ENCODE measurements around the gene RAB11FIP4. TPM values are rescaled to one million over a fixed set of nuclear protein-coding genes. Genes with fewer than 3 reads are reported as not detected.

The RAB11FIP4 gene
- total and polyA plus RNA-seq, 2 of the 8 experiments (the other 6 are each of a cell fraction or from before 2014, with no cell fraction given) = 21.7 to 53.2 TPM

MicroRNA genes within 50 kb of the gene (microRNA counts, 767-probe panel; counts per million panel counts)
- 879 counts per million, percentile 95 among the panel's probes with 10 or more counts for microRNA hsa-miR-193a-3p
- 879 counts per million, percentile 95 among the panel's probes with 10 or more counts for microRNA hsa-miR-193a-5p

Small RNAs within 50 kb of the gene (microRNA-seq; reads per million reads assigned to microRNA genes)
- gene MIR193A (ENCODE audit: borderline microRNAs expressed in 2 of 2, borderline number of aligned reads in 2 of 2, borderline replicate concordance in 1 of 2) (10.4 to 12.9 reads per million in 2 experiments), gene MIR365B (ENCODE audit: borderline microRNAs expressed in 2 of 2, borderline number of aligned reads in 2 of 2, borderline replicate concordance in 1 of 2) (0.20 to 0.92 reads per million in 2 experiments), gene MIR4725 (ENCODE audit: borderline microRNAs expressed in 2 of 2, borderline number of aligned reads in 2 of 2, borderline replicate concordance in 1 of 2) (0 to 0.92 reads per million in 2 experiments)

Small RNAs within 50 kb of the gene (small RNA-seq; reads per million reads assigned to genes)
- gene MIR193A (ENCODE audit: insufficient read depth) (29.7 reads per million, percentile 94 among the genes with 10 or more reads in this experiment), gene MIR4725 (ENCODE audit: insufficient read depth) (0.51 reads per million), gene RN7SL45P (ENCODE audit: insufficient read depth) (not detected), gene RN7SL79P (ENCODE audit: insufficient read depth) (not detected), gene RNU6ATAC7P (ENCODE audit: insufficient read depth) (not detected)

Other genes with a start within 250 kb of the RAB11FIP4 start
- gene OMG, start 94.4 kb upstream of the RAB11FIP4 start, total RNA-seq (2021; fragmentation: NEBNext Ultra II Directional; extraction: Animal tissue kit (Norgen Biotek cat#: 25700)) = not detected in 2 replicates
- gene OMG, start 94.4 kb upstream of the RAB11FIP4 start, polyA plus RNA-seq (2011; rRNA removed) = not detected in 2 replicates
- gene EVI2B, start 77.6 kb upstream of the RAB11FIP4 start, total RNA-seq (2021; fragmentation: NEBNext Ultra II Directional; extraction: Animal tissue kit (Norgen Biotek cat#: 25700)) = not detected in 2 replicates
- not detected in 2 replicates for gene EVI2B, start 77.6 kb upstream of the RAB11FIP4 start, polyA plus RNA-seq (2011; rRNA removed)
- gene EVI2A, start 70.1 kb upstream of the RAB11FIP4 start, total RNA-seq (2021; fragmentation: NEBNext Ultra II Directional; extraction: Animal tissue kit (Norgen Biotek cat#: 25700)) = not detected in 2 replicates
- not detected in 2 replicates for gene EVI2A, start 70.1 kb upstream of the RAB11FIP4 start, polyA plus RNA-seq (2011; rRNA removed)